ENCODE measurements around the gene SNX11.

DNA sequence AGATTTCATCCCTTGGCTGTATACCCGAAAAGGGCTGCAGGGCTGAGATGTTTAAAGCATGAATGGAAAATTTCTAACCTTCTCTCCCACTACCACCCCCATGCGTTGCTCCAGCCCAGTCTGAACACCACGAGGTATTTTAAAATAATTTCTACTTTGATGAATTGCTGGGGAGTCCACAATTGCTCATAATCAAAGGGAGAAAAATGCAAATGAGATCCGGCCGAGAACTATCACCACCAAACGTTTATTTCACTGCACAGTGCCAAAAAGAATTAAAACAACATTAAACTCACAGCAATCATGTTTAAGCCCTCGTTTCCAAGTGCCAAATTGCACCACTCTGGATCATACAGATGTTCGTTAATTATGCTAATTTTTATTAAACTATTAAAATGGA is 36.7 kb downstream of the SNX11 start:
- TF ChIP-seq POLR2A (IDR thresholded peaks at IDR 0.05; ENCODE audit: low read depth, low read length) (no peak), POLR2AphosphoS5 (IDR thresholded peaks at IDR 0.05; ENCODE audit: low read depth, low read length) (no peak)
